ENCODE data around the gene TSEN34.

Gene TSEN34

DNA sequence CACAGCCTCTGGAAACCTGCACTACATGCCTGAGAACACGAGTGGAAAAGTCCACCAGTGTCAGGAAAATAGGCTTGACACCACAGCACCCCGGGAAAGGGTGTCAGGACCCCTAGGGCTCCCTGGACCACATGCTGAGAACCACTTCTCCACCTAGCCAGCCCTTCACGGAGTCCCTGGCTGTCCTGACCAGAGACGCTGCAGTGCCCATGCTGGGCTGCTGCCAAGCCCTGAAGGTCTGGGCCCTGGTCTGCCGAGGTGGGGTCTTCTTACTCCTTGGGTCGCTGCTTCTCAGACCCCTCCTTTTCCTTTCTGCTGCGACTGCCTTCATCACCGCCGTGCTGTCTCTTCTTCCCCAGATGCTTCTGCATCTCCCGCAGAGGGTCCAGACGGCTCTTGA, 34.6 kb upstream of the TSEN34 start:
- Histone ChIP-seq H3K4me1 (ENCODE audit: insufficient read depth, poor library complexity, severe bottlenecking) (peaks cover 3% of the 10 kb centered on the region), H3K27me3 (ENCODE audit: insufficient read depth, poor library complexity, severe bottlenecking) (no peaks in the 10 kb centered on the region), H3K27ac (ENCODE audit: poor library complexity, severe bottlenecking) (no peak overlapping the region), H3K4me3 (ENCODE audit: severe bottlenecking) (no peak overlapping the region), H3K36me3 (ENCODE audit: low read depth) (peaks cover 69% of the 10 kb centered on the region), H3K9me3 (ENCODE audit: severe bottlenecking) (no peaks in the 10 kb centered on the region)
- no peak for ATAC-seq (ENCODE audit: low read depth)
- DNase-seq (ENCODE audit: low spot score), result no peak
- TF ChIP-seq, protein P1, sequence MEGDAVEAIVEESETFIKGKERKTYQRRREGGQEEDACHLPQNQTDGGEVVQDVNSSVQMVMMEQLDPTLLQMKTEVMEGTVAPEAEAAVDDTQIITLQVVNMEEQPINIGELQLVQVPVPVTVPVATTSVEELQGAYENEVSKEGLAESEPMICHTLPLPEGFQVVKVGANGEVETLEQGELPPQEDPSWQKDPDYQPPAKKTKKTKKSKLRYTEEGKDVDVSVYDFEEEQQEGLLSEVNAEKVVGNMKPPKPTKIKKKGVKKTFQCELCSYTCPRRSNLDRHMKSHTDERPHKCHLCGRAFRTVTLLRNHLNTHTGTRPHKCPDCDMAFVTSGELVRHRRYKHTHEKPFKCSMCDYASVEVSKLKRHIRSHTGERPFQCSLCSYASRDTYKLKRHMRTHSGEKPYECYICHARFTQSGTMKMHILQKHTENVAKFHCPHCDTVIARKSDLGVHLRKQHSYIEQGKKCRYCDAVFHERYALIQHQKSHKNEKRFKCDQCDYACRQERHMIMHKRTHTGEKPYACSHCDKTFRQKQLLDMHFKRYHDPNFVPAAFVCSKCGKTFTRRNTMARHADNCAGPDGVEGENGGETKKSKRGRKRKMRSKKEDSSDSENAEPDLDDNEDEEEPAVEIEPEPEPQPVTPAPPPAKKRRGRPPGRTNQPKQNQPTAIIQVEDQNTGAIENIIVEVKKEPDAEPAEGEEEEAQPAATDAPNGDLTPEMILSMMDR (IDR thresholded peaks at IDR 0.05; ENCODE audit: poor library complexity, severe bottlenecking), result no peak

DNA sequence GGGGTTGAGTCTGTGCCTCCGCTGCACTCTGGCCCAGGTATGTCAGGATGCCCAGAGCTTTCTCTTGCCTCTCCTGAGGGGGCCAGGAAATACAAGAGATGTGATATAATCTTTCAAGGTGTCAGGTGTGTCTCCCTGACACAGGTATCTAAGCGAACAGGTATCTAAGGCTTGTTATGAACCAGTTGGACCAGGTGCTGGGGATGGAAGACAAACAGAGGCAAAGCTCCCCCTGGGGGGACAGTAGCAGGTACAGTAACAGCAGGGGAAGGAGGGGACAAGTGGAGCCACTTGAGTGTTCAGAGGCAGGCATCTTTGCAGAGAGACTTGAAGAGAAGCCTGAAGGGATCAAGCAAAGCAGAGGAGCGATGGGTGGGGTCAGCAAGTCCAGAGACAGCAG, 34.2 kb upstream of the TSEN34 start:
- peaks cover 64% of the 10 kb centered on the region for H3K36me3 ChIP-seq (ENCODE audit: low read depth)
- H3K4me3 ChIP-seq (ENCODE audit: severe bottlenecking), result no peak overlapping the region
- no peaks in the 10 kb centered on the region for H3K27me3 ChIP-seq (ENCODE audit: insufficient read depth, poor library complexity, severe bottlenecking)
- TF ChIP-seq, protein P1 (IDR thresholded peaks at IDR 0.05; ENCODE audit: poor library complexity, severe bottlenecking), result no peak
- H3K27ac ChIP-seq (ENCODE audit: poor library complexity, severe bottlenecking), result no peak overlapping the region
- peaks cover 5% of the 10 kb centered on the region for H3K4me1 ChIP-seq (ENCODE audit: insufficient read depth, poor library complexity, severe bottlenecking)
- ATAC-seq (ENCODE audit: low read depth), result no peak
- DNase-seq (ENCODE audit: low spot score), result no peak
- H3K9me3 ChIP-seq (ENCODE audit: severe bottlenecking), result no peaks in the 10 kb centered on the region

DNA sequence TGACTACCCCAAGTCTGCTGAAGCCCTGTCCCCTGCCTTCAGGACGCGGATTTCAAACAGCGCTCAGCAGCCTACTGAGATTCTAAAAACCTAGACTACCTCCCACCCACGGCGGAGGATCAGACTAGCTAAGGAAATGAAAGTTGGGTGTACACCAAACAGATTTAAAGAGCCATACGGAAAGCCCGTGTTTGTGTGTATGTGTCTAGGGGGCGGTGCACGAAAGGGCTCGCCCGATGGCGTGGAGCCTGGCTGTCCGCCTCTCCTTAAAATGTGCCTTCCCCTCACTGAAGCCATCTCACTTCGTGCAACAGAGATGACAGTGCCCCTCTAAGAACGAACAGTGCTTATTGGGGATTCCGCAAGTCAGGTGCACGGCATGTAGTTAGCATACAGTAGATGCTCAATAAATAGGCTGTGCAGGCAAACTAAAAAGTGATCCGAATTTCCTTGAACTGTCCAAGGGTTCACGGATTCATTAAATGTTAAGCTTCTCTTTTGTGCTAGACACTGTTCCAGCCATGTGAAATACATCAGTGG, 32.2 kb upstream of the TSEN34 start:
- Histone ChIP-seq H3K9me3 (ENCODE audit: severe bottlenecking) (no peaks in the 10 kb centered on the region), H3K27me3 (ENCODE audit: insufficient read depth, poor library complexity, severe bottlenecking) (no peaks in the 10 kb centered on the region), H3K27ac (ENCODE audit: poor library complexity, severe bottlenecking) (peak overlapping the region; percentile 80), H3K4me1 (ENCODE audit: insufficient read depth, poor library complexity, severe bottlenecking) (peaks cover 10% of the 10 kb centered on the region), H3K36me3 (ENCODE audit: low read depth) (peaks cover 45% of the 10 kb centered on the region), H3K4me3 (ENCODE audit: severe bottlenecking) (peak overlapping the region; percentile 72)
- DNase-seq (ENCODE audit: low spot score) (no peak), ATAC-seq (ENCODE audit: low read depth) (no peak)
- TF ChIP-seq, protein P1 (IDR thresholded peaks at IDR 0.05; ENCODE audit: poor library complexity, severe bottlenecking), result no peak

DNA sequence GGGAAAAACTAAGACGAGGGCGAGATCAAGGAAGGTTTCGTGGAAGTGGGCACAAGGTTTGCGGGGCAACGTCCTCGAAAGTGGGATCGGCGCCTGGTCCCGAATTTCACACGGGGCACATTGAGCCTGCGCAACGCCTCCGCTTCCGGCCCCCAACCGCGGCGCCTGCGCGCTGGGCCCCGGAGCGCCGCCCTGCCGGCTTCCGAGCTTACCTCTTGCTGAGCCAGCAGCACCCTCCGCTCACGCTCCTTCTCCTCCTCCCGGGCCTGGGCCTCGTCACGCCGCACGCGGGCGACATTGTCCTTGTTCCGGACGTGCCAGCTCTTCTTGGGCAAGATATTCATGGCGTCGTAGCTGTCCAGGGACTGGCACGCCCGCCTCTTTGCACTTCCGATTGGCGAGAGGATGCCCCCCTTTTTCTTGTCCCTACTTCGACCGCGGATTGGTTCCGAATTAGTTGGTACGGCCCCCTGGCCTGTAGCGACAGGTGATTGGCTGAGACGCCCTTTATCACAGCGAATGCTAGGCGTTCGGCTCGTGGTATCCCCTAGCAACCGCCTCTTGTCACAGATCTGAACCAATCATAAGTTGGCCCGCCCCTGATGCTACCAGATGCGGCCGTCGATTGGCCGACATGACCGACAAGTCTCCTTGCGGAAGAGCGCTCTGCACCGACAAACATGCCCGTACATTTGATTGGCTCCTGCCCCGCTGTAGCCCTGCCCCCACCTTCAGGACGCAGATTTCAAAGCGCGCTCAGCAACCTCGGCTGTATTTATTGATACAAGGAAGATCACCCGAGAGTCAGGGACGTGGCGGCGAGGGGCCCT, 31.5 kb upstream of the TSEN34 start, which contains the start of gene LENG1:
Gene LENG1, minus strand, starts transcription at position 370 of the 830 bp plus-strand sequence. Its CDS starts 26 bp downstream, at position 344.
- Histone ChIP-seq H3K36me3 (ENCODE audit: low read depth) (peaks cover 38% of the 10 kb centered on the region), H3K4me3 (ENCODE audit: severe bottlenecking) (peak within 1 kb of the TSS; percentile 72), H3K27me3 (ENCODE audit: insufficient read depth, poor library complexity, severe bottlenecking) (no peaks in the 10 kb centered on the region), H3K27ac (ENCODE audit: poor library complexity, severe bottlenecking) (peak within 1 kb of the TSS; percentile 80), H3K9me3 (ENCODE audit: severe bottlenecking) (no peaks in the 10 kb centered on the region), H3K4me1 (ENCODE audit: insufficient read depth, poor library complexity, severe bottlenecking) (peaks cover 10% of the 10 kb centered on the region)
- DNase-seq (ENCODE audit: low spot score) (peak; percentile 100), ATAC-seq (ENCODE audit: low read depth) (peak; percentile 86)
- TF ChIP-seq, protein P1 (IDR thresholded peaks at IDR 0.05; ENCODE audit: poor library complexity, severe bottlenecking), result peak; percentile 32

Data from RWPE2 (cell line).